DMS 273 (cell line): ENCODE data around the gene OR10V1.

Source experiments
- DNase-seq: peaks from one replicate; lab custom pipeline; 2025; ENCODE audit not compliant: unreplicated experiment; lab: John Stamatoyannopoulos, UW

OR10V1 gene

GRCh38 chr11:59668950-59669610 is 44.6 kb downstream of the OR10V1 start, which contains the start of gene PATL1:
TSS of gene PATL1 (minus strand) at chr11:59669037. CDS start at chr11:59668895, 142 bp downstream.
- DNase-seq: peak; percentile 97

- peak; percentile 70 for DNase-seq
These were observed 45.3 kb downstream of the OR10V1 start for GRCh38 chr11:59668188-59668949.

- no peak for DNase-seq
These were observed 45.8 kb downstream of the OR10V1 start for GRCh38 chr11:59667812-59668187.

DNA sequence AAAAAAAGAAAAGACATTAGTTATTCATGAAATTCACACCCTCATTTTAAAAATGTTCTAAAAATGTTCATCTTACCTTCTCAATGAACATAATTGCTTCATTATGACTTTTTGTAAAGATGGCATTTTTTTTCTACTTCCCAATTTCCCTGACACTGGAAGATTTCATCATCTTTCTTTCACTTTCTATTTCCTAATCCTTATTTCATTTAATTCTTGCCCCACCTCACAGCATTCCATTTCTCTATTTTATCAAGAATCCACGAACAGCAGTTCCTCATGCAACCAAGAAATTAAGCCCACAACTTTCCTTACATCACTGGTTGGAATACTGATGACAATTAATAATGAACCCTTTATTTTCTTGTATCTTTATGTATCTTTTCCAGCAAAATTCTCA is 46.7 kb downstream of the OR10V1 start:
- no peak for DNase-seq
